ENCODE results near the gene DIP2C.
"Not testable (repeated sequence)": the region's sequence is repeated elsewhere in the genome, so short reads cannot be mapped to it uniquely, and the experiment has no call there.

DIP2C gene

GRCh38 chr10:680146-680545, 9.3 kb downstream of the DIP2C start:
- DNase-seq (ENCODE audit: extremely low read depth, insufficient read length), result no peak
- TF ChIP-seq CTCF (IDR thresholded peaks at IDR 0.05; ENCODE audit: insufficient read depth, low read length, poor library complexity, severe bottlenecking), result no peak
- no peaks in the 10 kb centered on the region for H3K27me3 ChIP-seq (replicated peaks; ENCODE audit: control insufficient read depth, insufficient read depth, low read length)

GRCh38 chr10:679556-679955, 9.9 kb downstream of the DIP2C start:
- TF ChIP-seq CTCF (IDR thresholded peaks at IDR 0.05; ENCODE audit: insufficient read depth, low read length, poor library complexity, severe bottlenecking), result no peak
- H3K36me3 ChIP-seq (ENCODE audit: control insufficient read depth, insufficient read depth, low read length), result no peaks in the 10 kb centered on the region

More at GRCh38 chr10:680146-680545, 9.3 kb downstream of the DIP2C start:
- no peak overlapping the region for H3K4me3 ChIP-seq (replicated peaks; ENCODE audit: low read depth, low read length)
- H3K36me3 ChIP-seq (ENCODE audit: control insufficient read depth, insufficient read depth, low read length), result no peaks in the 10 kb centered on the region

GRCh38 chr10:678662-679005, 10.8 kb downstream of the DIP2C start:
- DNase-seq (ENCODE audit: extremely low read depth, insufficient read length); H3K4me3 ChIP-seq (replicated peaks; ENCODE audit: low read depth, low read length); H3K36me3 ChIP-seq (ENCODE audit: control insufficient read depth, insufficient read depth, low read length); H3K27me3 ChIP-seq (replicated peaks; ENCODE audit: control insufficient read depth, insufficient read depth, low read length): not testable (repeated sequence)

More at GRCh38 chr10:679556-679955, 9.9 kb downstream of the DIP2C start:
- Histone ChIP-seq H3K27me3 (replicated peaks; ENCODE audit: control insufficient read depth, insufficient read depth, low read length) (no peaks in the 10 kb centered on the region), H3K4me3 (replicated peaks; ENCODE audit: low read depth, low read length) (no peak overlapping the region)
- DNase-seq (ENCODE audit: extremely low read depth, insufficient read length), result no peak

GRCh38 chr10:677750-678661, 11.5 kb downstream of the DIP2C start:
- DNase-seq (ENCODE audit: extremely low read depth, insufficient read length), result no peak
- Histone ChIP-seq H3K4me3 (replicated peaks; ENCODE audit: low read depth, low read length) (no peak overlapping the region), H3K27me3 (replicated peaks; ENCODE audit: control insufficient read depth, insufficient read depth, low read length) (no peaks in the 10 kb centered on the region), H3K36me3 (ENCODE audit: control insufficient read depth, insufficient read depth, low read length) (no peaks in the 10 kb centered on the region)
- no peak for TF ChIP-seq CTCF (IDR thresholded peaks at IDR 0.05; ENCODE audit: insufficient read depth, low read length, poor library complexity, severe bottlenecking)

GRCh38 chr10:677038-677437, 12.4 kb downstream of the DIP2C start:
- DNase-seq (ENCODE audit: extremely low read depth, insufficient read length), result no peak
- no peak for TF ChIP-seq CTCF (IDR thresholded peaks at IDR 0.05; ENCODE audit: insufficient read depth, low read length, poor library complexity, severe bottlenecking)
- H3K36me3 ChIP-seq (ENCODE audit: control insufficient read depth, insufficient read depth, low read length), result no peaks in the 10 kb centered on the region
- no peaks in the 10 kb centered on the region for H3K27me3 ChIP-seq (replicated peaks; ENCODE audit: control insufficient read depth, insufficient read depth, low read length)
- H3K4me3 ChIP-seq (replicated peaks; ENCODE audit: low read depth, low read length), result no peak overlapping the region

GRCh38 chr10:676178-676577, 13.3 kb downstream of the DIP2C start:
- no peaks in the 10 kb centered on the region for H3K27me3 ChIP-seq (replicated peaks; ENCODE audit: control insufficient read depth, insufficient read depth, low read length)
- DNase-seq (ENCODE audit: extremely low read depth, insufficient read length), result no peak
- H3K36me3 ChIP-seq (ENCODE audit: control insufficient read depth, insufficient read depth, low read length), result no peaks in the 10 kb centered on the region
- no peak for TF ChIP-seq CTCF (IDR thresholded peaks at IDR 0.05; ENCODE audit: insufficient read depth, low read length, poor library complexity, severe bottlenecking)
- H3K4me3 ChIP-seq (replicated peaks; ENCODE audit: low read depth, low read length), result no peak overlapping the region
